ENCODE results near the gene PPM1H.

The PPM1H gene

GRCh38 chr12:62653740-62654139, 281.2 kb downstream of the PPM1H start:
- Histone ChIP-seq H4K20me1 (ENCODE audit: insufficient read depth, low read length) (no peaks in the 10 kb centered on the region), H3K79me2 (ENCODE audit: insufficient read depth, low read length) (no peaks in the 10 kb centered on the region), H2AFZ (ENCODE audit: low read depth, low read length) (no peak overlapping the region), H3K9ac (ENCODE audit: low read depth, low read length) (no peak overlapping the region), H3K4me1 (ENCODE audit: insufficient read depth, low read length) (no peaks in the 10 kb centered on the region), H3K9me3 (ENCODE audit: insufficient read depth, low read length, severe bottlenecking) (no peaks in the 10 kb centered on the region), H3K27ac (ENCODE audit: low read length) (no peak overlapping the region), H3K4me2 (ENCODE audit: insufficient read depth, low read length) (no peak overlapping the region), H3K4me3 (ENCODE audit: low read depth in 1 of 2, low read length in 2 of 2) (no peak overlapping the region), H3K27me3 (ENCODE audit: insufficient read depth, low read length, poor library complexity) (no peaks in the 10 kb centered on the region), H3K36me3 (ENCODE audit: insufficient read depth, low read length) (no peaks in the 10 kb centered on the region)
- no peak for TF ChIP-seq CTCF (IDR thresholded peaks at IDR 0.05; ENCODE audit: borderline replicate concordance, extremely low read depth, low read length, poor library complexity, severe bottlenecking)
- TF ChIP-seq EZH2 (IDR thresholded peaks at IDR 0.05; ENCODE audit: borderline replicate concordance, low read depth, low read length, severe bottlenecking): no peak
- DNase-seq: no peak
- no peak for ATAC-seq (ENCODE audit: insufficient read depth, low read depth)

- ATAC-seq (ENCODE audit: insufficient read depth, low read depth) (no peak), DNase-seq (no peak)
- Histone ChIP-seq H3K79me2 (ENCODE audit: insufficient read depth, low read length) (no peaks in the 10 kb centered on the region), H4K20me1 (ENCODE audit: insufficient read depth, low read length) (no peaks in the 10 kb centered on the region), H3K4me1 (ENCODE audit: insufficient read depth, low read length) (no peaks in the 10 kb centered on the region), H3K4me2 (ENCODE audit: insufficient read depth, low read length) (no peak overlapping the region), H3K36me3 (ENCODE audit: insufficient read depth, low read length) (no peaks in the 10 kb centered on the region), H2AFZ (ENCODE audit: low read depth, low read length) (no peak overlapping the region), H3K27me3 (ENCODE audit: insufficient read depth, low read length, poor library complexity) (no peaks in the 10 kb centered on the region), H3K9ac (ENCODE audit: low read depth, low read length) (no peak overlapping the region), H3K4me3 (ENCODE audit: low read depth in 1 of 2, low read length in 2 of 2) (no peak overlapping the region), H3K27ac (ENCODE audit: low read length) (no peak overlapping the region), H3K9me3 (ENCODE audit: insufficient read depth, low read length, severe bottlenecking) (no peaks in the 10 kb centered on the region)
- no peak for TF ChIP-seq EZH2 (IDR thresholded peaks at IDR 0.05; ENCODE audit: borderline replicate concordance, low read depth, low read length, severe bottlenecking)
- no peak for TF ChIP-seq CTCF (IDR thresholded peaks at IDR 0.05; ENCODE audit: borderline replicate concordance, extremely low read depth, low read length, poor library complexity, severe bottlenecking)
Observed at GRCh38 chr12:62653304-62653703, 281.6 kb downstream of the PPM1H start.

GRCh38 chr12:62651138-62651537, 283.8 kb downstream of the PPM1H start:
- no peak overlapping the region for H3K4me2 ChIP-seq (ENCODE audit: insufficient read depth, low read length)
- no peaks in the 10 kb centered on the region for H3K27me3 ChIP-seq (ENCODE audit: insufficient read depth, low read length, poor library complexity)
- H3K4me1 ChIP-seq (ENCODE audit: insufficient read depth, low read length): no peaks in the 10 kb centered on the region
- DNase-seq: no peak
- H3K36me3 ChIP-seq (ENCODE audit: insufficient read depth, low read length): no peaks in the 10 kb centered on the region
- H3K4me3 ChIP-seq (ENCODE audit: low read depth in 1 of 2, low read length in 2 of 2): no peak overlapping the region
- H3K79me2 ChIP-seq (ENCODE audit: insufficient read depth, low read length): no peaks in the 10 kb centered on the region
- H3K9me3 ChIP-seq (ENCODE audit: insufficient read depth, low read length, severe bottlenecking): no peaks in the 10 kb centered on the region
- no peak overlapping the region for H3K9ac ChIP-seq (ENCODE audit: low read depth, low read length)
- TF ChIP-seq CTCF (IDR thresholded peaks at IDR 0.05; ENCODE audit: borderline replicate concordance, extremely low read depth, low read length, poor library complexity, severe bottlenecking) (no peak), EZH2 (IDR thresholded peaks at IDR 0.05; ENCODE audit: borderline replicate concordance, low read depth, low read length, severe bottlenecking) (no peak)
- H4K20me1 ChIP-seq (ENCODE audit: insufficient read depth, low read length): no peaks in the 10 kb centered on the region
- no peak overlapping the region for H3K27ac ChIP-seq (ENCODE audit: low read length)
- no peak for ATAC-seq (ENCODE audit: insufficient read depth, low read depth)
- no peak overlapping the region for H2AFZ ChIP-seq (ENCODE audit: low read depth, low read length)
